ENCODE data around the gene SNX8.
"Not testable (repeated sequence)": the region's sequence is repeated elsewhere in the genome, so short reads cannot be mapped to it uniquely, and the experiment has no call there.

SNX8 gene

GRCh38 chr7:2289621-2290020 lies 24.6 kb downstream of the SNX8 start:
- no peak for DNase-seq

DNA sequence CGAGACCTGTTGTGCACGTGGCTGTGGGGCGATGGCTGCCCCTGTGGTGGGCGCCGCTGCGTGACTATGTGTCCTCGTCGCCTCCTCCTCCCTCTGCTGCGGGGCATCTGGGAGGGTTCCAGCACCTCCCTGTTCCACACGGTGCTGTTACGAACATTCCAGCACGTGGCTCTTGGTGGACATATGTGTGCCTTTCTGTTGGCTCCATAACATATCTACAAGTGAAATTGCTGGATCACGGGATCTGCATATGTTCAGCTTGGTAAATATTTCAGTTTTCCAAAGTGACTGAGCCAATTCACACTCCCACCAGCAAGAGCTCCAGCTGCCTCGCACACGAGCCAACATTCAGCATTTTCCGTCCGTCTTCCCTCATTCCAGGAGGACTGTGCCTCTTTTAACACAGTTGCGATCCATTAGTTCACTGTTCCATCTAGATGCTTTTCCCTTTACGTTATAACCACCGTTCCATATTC lies 25.1 kb downstream of the SNX8 start:
- DNase-seq: no peak

GRCh38 chr7:2288503-2288902 lies 25.7 kb downstream of the SNX8 start:
- DNase-seq: no peak

DNA sequence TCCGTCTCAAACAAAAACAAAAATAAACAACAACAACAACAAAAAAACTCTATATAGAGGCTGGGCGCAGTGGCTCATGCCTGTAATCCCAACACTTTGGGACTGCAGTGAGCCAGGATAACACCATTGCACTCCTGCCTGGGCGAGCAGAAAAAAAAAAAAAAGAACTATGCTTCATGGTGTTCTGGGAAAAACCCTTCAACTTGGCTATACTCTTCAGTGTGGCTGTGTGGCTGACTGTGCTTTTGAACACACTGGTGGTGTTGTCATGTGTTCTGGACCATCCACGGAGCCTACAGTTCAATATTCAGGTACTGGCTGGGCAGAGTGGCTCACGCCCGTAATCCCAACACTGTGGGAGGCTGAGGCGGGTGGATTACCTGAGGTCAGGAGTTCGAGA lies 26.5 kb downstream of the SNX8 start:
- no peak for DNase-seq

DNA sequence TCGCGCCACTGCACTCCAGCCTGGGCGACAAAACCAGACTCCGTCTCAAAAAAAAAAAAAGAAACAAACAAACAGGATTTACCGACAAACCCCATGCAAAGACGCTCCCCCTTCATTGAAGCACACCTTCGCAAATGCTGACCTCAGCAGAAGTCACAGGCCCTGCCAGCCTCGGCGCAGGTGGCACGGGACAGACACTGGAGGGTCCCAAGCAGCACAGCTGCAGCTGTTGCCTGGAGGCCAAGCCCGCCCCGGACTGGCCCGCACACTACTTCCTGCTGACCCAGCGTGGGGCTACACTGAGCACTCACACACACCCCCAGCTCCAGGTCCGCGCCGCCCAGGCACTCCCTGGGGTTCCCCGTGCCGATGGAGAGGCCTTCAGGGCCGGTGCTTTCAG lies 31.2 kb downstream of the SNX8 start:
- DNase-seq: no peak

DNA sequence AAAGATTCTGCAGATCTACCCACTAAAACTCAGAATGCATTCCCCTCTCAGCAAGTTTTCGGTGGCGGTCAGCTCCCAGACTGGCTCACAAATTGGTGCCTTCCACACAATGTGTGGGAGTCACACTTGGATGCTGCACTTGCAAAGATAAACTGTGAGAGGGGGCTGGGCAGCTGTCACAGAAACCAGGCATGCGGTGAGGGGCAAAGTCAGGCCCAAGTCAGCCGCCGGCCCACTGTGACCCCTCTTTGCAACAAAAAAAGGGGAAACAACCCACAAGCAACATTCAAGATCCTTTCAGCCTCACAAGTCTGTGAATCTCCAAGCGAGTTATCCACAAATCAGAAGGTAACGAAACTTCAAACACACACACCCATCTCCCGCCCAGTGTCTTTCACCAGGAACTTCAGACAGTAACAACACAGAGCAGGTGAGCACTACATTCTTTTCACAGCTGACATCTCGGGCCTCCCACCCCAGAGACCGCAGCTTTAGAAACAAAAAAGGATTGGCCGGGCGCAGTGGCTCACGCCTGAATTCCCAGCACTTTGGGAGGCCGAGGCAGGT lies 32.0 kb downstream of the SNX8 start:
- DNase-seq: no peak

DNA sequence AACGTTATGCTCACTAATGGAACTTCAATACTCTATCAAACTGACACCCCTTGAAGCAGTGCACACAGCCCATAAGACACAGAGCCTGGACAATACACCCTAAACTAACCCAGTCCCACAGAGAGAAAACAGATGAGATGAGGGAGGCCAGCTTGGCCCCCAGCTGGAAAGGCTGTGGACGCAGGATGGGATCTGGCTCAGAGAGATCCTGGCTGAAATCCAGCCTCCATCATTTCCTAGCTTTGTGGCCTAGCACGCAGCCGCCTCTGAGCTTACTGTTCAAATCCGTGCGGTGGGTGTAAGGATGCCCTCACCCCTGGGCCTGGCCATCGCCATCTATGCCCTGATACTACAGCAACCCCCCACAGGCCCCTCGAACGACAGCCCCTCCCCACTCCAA lies 32.7 kb downstream of the SNX8 start:
- DNase-seq: no peak

- DNase-seq: no peak
Observed at GRCh38 chr7:2280424-2280823, 33.8 kb downstream of the SNX8 start.

GRCh38 chr7:2279896-2280295 lies 34.3 kb downstream of the SNX8 start:
- DNase-seq: no peak

- no peak for DNase-seq
Observed at GRCh38 chr7:2278026-2278425, 36.2 kb downstream of the SNX8 start.

- DNase-seq: no peak
Observed at GRCh38 chr7:2276107-2276506, 38.1 kb downstream of the SNX8 start.

- DNase-seq: no peak
Observed at GRCh38 chr7:2275101-2275500, 39.1 kb downstream of the SNX8 start.

- no peak for DNase-seq
Observed at GRCh38 chr7:2274666-2275065, 39.6 kb downstream of the SNX8 start.

DNA sequence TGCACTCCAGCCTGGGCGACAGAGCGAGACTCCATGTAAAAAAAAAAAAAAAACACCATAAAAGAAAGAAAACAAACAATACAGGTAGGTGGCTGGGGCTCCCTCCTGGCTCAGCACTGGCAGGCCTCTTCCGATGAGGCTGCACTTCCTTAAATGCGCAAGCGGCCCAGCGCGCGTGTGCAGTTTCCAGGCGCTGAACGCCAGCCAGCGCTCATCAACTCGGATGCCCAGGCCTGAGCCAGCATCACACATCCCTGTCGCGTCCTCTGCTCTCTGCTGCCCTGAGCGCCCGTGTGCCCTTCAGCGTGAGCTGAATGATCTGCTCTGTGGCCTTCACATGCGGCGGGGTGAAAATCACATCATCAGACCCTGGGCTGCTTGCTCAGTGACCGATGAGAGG lies 40.4 kb downstream of the SNX8 start:
- no peak for DNase-seq

GRCh38 chr7:2272031-2272430 lies 42.2 kb downstream of the SNX8 start:
- no peak for DNase-seq

- no peak for DNase-seq
Observed at GRCh38 chr7:2271273-2272026, 42.8 kb downstream of the SNX8 start.

DNA sequence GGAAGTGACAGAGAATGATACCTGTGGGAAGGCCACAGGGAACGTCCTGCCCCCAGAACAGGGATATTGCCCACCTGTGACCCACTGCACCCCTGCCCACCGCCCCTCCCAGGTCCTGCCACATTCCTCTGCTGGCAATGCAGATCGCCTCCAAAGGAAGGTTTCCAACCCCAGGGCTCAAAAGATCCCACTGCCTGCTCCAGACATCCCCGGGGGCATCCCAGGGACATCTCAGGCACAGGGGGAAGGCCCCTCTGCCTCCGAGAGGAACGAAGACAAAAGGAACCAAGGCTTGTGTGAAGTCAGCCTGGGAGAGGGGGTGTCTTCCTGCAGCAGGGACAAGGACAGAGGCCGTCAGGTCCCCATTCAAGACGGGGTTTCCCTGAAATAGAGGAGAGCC lies 43.7 kb downstream of the SNX8 start:
- no peak for DNase-seq

GRCh38 chr7:2269991-2270460 lies 44.2 kb downstream of the SNX8 start:
- DNase-seq: no peak

DNA sequence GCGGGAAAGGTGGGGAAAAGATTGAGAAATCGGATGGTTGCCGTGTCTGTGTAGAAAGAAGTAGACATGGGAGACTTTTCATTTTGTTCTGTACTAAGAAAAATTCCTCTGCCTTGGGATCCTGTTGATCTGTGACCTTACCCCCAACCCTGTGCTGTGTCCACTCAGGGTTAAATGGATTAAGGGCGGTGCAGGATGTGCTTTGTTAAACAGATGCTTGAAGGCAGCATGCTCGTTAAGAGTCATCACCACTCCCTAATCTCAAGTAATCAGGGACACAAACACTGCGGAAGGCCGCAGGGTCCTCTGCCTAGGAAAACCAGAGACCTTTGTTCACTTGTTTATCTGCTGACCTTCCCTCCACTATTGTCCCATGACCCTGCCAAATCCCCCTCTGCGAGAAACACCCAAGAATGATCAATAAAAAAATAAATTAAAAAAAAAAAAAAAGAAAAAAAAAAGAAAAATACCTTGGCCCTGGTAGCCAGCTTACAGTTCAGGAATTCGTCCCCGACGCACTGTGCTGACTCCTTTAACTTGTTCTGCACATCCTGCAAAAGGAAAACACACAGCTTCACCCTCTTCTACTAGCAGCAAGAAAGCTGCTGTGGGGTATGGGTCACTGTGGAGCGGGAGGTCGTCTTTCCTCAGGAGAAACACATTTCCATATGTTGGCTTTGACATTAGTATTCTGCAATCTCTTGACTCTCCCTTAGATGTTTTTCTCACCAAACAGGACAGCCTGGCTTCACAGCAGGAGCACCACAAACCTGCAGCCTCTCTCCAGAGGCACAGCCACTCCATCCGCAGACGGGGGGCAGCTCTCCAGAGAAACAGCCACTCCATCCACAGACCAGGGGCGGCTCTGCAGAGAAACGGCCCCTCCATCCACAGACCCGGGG lies 44.9 kb downstream of the SNX8 start:
- not testable (repeated sequence) for DNase-seq

- no peak for DNase-seq
Observed at GRCh38 chr7:2266911-2267310, 47.3 kb downstream of the SNX8 start.

DNA sequence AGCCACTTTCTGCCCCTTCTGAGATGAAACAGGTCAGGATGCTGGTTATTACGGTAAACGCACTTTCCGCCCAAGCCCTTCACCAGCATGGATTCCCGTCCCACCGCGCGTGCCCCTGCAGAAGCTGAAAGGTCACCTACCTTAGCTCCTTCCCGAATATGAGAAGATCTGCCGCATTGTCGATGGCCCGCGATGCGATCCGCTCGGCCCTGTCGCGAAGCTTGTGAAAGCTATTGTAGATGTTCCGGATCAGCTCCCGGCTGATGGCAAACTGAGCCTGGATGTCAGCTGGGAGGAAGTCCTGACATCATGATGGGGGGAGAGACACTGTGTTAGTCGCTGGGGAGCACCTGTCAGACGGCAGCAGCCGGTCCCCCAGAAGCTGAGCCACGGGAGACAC lies 50.1 kb downstream of the SNX8 start:
- DNase-seq: no peak

DNA sequence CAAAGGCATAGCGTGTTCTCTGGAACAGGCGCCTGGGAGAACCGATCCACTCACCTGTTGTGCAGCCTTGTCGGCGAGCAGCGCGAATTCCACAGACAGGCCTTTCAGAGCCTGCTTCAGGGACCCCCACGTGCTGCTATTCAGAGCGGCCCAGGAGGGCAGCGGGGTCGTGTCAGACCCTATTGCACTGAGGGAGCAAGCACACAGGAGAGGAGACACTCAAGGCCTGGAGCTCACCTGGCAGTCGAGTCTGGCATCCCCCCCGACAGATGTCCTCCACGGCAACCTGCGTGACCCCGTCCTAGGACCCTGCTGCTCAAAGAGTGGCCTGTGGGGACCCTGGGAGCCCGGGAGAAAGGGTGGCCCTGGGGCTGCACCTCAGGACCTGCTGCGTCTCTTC lies 51.1 kb downstream of the SNX8 start:
- no peak for DNase-seq

- DNase-seq: no peak
Observed at GRCh38 chr7:2261611-2262010, 52.6 kb downstream of the SNX8 start.

- DNase-seq: no peak
Observed at GRCh38 chr7:2260820-2261219, 53.4 kb downstream of the SNX8 start.
